Uterus (tissue), 2 donors: ENCODE results near the gene GCSAM.

Experiments used
- POLR2A ChIP-seq, 2 donors: fragments of 450-650 bp; IDR thresholded peaks; one replicate each; pipeline ENCODE4 v1.6.1; 2016; ENCODE audit warnings: antibody characterized with exemption in 2 of 2, mild to moderate bottlenecking in 1 of 2, moderate library complexity in 1 of 2
- TF ChIP-seq, protein P1 (sequence below), 4 experiments: fragments of 200-600 bp in 2 of 4; fragments of 450-650 bp in 2 of 4; sonication (generic) in 2 of 4; IDR thresholded peaks; one replicate each; pipeline ENCODE4 v1.5.1; 2016 to 2019; ENCODE audit warnings: antibody characterized with exemption in 4 of 4, mild to moderate bottlenecking in 2 of 4, moderate library complexity in 1 of 4

DNA sequence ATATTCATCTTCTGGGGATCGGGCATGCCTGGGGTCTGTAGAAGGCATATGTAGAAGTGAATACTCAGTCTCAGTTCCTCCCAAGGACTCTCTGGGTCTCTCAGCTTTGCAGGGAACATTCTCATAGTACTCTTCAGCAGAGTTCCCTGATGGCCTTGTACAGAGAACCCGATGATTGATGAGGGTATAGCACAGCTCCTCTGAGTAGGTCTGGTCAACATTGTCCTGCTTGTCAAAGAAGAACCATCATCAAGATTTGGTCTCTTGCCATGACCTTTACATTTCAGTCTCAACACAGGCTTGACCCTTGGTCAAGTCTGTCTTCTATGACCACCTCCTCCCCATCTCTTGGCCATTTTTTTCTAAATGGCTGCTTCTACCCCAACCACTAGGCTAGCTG is 9.5 kb downstream of the GCSAM start:
- TF ChIP-seq, protein P1, sequence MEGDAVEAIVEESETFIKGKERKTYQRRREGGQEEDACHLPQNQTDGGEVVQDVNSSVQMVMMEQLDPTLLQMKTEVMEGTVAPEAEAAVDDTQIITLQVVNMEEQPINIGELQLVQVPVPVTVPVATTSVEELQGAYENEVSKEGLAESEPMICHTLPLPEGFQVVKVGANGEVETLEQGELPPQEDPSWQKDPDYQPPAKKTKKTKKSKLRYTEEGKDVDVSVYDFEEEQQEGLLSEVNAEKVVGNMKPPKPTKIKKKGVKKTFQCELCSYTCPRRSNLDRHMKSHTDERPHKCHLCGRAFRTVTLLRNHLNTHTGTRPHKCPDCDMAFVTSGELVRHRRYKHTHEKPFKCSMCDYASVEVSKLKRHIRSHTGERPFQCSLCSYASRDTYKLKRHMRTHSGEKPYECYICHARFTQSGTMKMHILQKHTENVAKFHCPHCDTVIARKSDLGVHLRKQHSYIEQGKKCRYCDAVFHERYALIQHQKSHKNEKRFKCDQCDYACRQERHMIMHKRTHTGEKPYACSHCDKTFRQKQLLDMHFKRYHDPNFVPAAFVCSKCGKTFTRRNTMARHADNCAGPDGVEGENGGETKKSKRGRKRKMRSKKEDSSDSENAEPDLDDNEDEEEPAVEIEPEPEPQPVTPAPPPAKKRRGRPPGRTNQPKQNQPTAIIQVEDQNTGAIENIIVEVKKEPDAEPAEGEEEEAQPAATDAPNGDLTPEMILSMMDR (IDR thresholded peaks at IDR 0.05) = no peak
- no peak for TF ChIP-seq POLR2A (IDR thresholded peaks at IDR 0.05)
